ENCODE measurements around the gene RNF115.
"Not testable (repeated sequence)": the region's sequence is repeated elsewhere in the genome, so short reads cannot be mapped to it uniquely, and the experiment has no call there.

- not testable (repeated sequence) for TF ChIP-seq CTCF (conservative IDR thresholded peaks at IDR 0.05; ENCODE audit: low read length); EZH2phosphoT487 (IDR thresholded peaks at IDR 0.05; ENCODE audit: borderline replicate concordance)
Observed at GRCh38 chr1:145764231-145764940, 59.5 kb downstream of the RNF115 start.

Measured in Loucy (cell line).